Fibroblast of villous mesenchyme (primary cell): ENCODE measurements around the gene GCNT1. TPM values are rescaled to one million over a fixed set of nuclear protein-coding genes. Genes with fewer than 3 reads are reported as not detected.
"Not testable (repeated sequence)": the region's sequence is repeated elsewhere in the genome, so short reads cannot be mapped to it uniquely, and the experiment has no call there.

Experiments
- DNase-seq: peaks from one replicate; pipeline ENCODE4 v3.0.0-alpha.2; 2010; ENCODE audit warnings: low read depth
- H3K4me3 ChIP-seq: 2 replicates; pipeline ENCODE4 v1.5.1; 2011; ENCODE audit warnings: low read depth, mild to moderate bottlenecking, low read length
- total RNA-seq: library from RNA; depleted of rRNA; stranded (reverse); fragments of >200 nt; gene quantifications from 2 replicates; pipeline ENCODE4 v1.2.3, GENCODE V29; 2012
- TF ChIP-seq, protein P1 (sequence below): IDR thresholded peaks from 2 replicates; pipeline ENCODE4 v1.5.1; 2012; ENCODE audit warnings: low read depth, mild to moderate bottlenecking, low read length; ENCODE audit not compliant: insufficient read depth

Gene GCNT1
- total RNA-seq, 1 donor, result 9.9 TPM

DNA sequence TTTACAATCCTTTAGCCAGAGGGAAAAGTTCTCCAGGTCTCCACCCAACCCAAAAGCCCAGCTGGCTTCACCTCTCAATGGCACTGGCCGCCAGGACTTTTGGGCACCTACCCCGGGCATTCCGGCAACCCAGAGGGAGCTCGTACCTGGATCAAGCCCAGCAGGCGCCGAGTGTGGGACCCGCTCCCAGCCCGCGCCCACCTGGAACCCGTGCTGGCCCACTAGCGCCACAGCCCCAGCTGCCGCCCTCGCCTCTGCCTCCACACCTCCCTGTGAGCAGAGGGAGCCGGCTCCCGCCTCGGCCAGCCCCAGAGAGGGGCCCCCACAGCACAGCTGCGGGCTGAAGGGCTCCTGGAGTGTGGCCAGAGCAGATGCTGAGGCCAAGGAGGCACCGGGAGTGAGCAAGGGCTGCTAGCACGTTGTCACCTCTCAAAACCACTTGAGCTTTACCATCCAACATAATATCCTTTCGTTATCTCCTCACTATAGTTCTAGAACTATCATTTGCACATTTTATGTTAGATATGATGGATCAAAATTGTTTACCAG is 69.7 kb downstream of the GCNT1 start:
- no peak overlapping the region for H3K4me3 ChIP-seq
- DNase-seq, result no peak
- TF ChIP-seq, protein P1, sequence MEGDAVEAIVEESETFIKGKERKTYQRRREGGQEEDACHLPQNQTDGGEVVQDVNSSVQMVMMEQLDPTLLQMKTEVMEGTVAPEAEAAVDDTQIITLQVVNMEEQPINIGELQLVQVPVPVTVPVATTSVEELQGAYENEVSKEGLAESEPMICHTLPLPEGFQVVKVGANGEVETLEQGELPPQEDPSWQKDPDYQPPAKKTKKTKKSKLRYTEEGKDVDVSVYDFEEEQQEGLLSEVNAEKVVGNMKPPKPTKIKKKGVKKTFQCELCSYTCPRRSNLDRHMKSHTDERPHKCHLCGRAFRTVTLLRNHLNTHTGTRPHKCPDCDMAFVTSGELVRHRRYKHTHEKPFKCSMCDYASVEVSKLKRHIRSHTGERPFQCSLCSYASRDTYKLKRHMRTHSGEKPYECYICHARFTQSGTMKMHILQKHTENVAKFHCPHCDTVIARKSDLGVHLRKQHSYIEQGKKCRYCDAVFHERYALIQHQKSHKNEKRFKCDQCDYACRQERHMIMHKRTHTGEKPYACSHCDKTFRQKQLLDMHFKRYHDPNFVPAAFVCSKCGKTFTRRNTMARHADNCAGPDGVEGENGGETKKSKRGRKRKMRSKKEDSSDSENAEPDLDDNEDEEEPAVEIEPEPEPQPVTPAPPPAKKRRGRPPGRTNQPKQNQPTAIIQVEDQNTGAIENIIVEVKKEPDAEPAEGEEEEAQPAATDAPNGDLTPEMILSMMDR, result no peak

DNA sequence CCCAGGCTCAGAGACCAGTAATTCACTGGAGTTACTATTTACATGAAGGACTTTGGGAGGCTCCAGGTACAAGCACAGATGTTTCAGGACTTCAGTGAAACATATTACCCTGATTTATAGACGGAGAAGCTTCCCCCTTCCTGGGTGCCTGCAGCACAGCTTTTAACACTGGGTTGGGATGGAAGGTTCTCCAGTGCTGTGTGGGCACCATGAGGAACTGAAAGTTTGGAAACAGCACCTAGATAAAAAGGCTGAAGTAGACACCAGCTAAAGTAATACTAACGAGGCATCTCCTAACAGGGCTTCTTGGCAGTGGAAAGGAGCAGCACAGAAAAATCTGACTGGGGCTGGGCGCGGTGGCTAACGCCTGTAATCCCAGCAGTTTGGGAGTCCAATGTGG is 70.7 kb downstream of the GCNT1 start:
- no peak for DNase-seq
- TF ChIP-seq, protein P1, result no peak
- no peak overlapping the region for H3K4me3 ChIP-seq

DNA sequence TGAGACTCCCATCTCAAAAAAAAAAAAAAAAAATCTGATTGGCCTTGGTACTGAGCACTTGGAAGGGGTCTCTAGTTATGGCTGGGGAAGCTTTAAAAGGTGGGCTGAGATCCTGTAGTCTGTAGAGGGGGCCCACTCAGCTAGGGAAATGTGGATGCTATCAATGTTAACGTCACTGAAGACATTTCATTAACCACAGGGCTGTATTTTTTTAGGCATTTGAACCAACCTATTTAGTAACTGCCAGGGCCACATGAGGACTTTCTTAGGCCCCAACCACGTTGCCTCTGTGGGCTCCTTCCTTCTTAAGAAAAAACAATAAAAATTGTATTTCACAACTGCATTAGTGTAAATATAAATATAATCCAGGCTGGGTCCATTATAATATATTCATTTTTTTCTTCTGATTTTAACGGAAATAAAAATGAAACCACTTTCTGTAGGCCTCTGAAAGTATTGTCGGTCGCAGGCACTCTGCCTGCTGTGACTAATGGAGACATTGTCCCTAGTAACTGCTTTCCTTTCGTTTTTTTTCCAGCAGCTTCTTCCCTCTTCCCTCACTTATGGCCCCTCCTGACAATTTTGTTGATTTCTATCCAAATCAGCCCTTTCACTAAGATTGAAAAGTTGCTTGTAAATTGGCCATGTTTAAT is 71.6 kb downstream of the GCNT1 start:
- no peak for DNase-seq
- TF ChIP-seq, protein P1, result no peak
- no peak overlapping the region for H3K4me3 ChIP-seq

DNA sequence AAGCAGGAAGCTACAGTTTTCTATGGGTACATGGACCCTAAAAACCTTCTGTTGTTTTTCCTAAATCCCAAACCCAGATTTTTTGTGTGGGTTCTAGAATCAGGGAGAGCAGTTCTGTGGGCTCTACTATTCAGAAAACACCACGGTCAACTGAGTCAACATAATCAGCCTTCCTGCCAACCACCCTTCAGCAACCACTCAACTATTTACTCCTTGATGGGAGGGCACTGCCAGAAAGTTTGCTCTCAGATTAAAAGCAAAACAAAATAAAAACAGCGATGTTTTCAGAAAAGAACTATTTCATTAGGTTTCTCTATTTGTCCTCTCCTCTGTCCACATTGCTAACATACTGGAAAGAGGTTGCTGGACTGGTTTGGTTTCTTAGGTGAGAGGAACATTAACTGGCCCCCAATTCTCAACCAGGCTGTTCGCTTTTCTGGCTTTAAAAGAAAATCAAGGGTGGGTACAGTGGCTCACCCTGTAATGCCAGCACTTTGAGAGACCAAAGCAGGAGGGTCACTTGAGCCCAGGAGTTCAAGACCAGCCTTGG is 72.3 kb downstream of the GCNT1 start:
- no peak overlapping the region for H3K4me3 ChIP-seq

DNA sequence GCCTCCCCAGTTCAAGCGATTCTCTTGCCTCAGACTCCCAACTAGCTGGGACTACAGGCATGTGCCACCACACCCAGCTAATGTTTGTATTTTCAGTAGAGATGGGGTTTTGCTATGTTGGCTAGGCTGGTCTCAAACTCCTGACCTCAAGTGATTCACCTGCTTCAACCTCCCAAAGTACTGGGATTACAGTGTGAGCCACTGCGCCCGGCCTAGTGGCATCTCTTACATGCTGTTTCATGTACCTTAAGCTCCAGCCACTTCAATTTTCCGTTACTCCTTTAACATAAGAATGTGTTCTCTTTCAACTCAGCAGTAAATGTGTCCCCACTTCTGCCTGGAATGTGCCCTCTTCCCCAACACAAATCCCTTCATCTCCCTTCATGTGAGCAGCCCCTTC is 73.9 kb downstream of the GCNT1 start:
- H3K4me3 ChIP-seq, result not testable (repeated sequence)
- DNase-seq, result peak; percentile 27

More for the DNA sequence above, 72.3 kb downstream of the GCNT1 start:
- no peak for DNase-seq
- TF ChIP-seq, protein P1, result no peak

DNA sequence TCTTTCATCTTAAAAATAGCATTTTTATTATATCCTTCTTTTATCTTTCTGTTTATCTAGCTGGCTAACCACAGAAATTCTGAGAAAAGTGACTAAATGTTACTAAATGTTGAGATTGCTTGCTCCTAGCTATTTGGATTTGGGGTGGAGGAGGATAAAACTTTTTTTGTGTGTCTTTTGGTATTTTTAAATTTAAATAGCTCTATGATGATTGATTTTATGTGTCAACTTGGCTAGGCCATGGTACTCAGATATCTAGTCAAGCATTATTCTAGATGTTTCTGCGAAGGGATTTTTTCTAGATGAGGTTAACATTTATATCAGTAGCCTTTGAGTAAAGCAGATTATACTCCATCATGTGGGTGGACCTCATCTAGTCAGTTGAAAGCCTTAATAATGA is 75.0 kb downstream of the GCNT1 start:
- DNase-seq, result peak; percentile 57
- H3K4me3 ChIP-seq, result no peak overlapping the region
- TF ChIP-seq, protein P1, result no peak

DNA sequence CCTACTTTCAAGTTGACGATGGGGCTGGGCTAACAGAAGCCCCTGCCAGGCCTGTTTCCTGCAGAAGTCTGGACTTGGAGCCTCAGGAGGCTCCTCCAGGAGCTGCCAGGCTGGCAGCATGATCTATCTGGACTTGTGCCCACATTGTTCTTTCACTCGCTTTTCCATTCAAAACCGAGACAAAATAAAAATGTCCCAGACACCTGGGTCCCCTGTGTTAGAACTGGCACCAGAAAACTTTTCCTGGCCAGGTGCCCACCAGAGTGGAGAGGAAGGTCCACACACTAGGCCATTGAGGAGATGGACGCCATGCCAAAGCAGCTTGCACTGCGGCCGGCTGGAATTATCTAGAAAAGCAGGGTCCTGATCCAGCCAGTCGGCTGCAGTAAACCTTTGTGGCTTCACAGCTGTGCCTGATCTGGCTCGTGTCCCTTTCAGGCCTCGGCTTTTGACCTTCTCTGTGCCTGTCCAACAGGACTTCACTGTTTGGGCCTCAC is 78.2 kb downstream of the GCNT1 start:
- H3K4me3 ChIP-seq, result no peak overlapping the region
- TF ChIP-seq, protein P1, result no peak
- DNase-seq, result no peak
